H9 (cell line): ENCODE measurements around the gene IFI27L1. TPM values are rescaled to one million over a fixed set of nuclear protein-coding genes. Genes with fewer than 3 reads are reported as not detected.

Experiments
- DNase-seq: peaks from one replicate; pipeline ENCODE4 v3.0.0-alpha.2; 2017
- H2AFZ ChIP-seq: one replicate; pipeline ENCODE4 v1.6.1; 2013; ENCODE audit warnings: mild to moderate bottlenecking, low read length, control low read depth, moderate library complexity
- H2AK5ac ChIP-seq: 2 replicates; pipeline ENCODE4 v1.6.1; 2013; ENCODE audit warnings: low read length, control low read depth, mixed read lengths; ENCODE audit not compliant: insufficient read length
- H2BK120ac ChIP-seq: one replicate; pipeline ENCODE4 v1.6.1; 2013; ENCODE audit warnings: low read depth, mild to moderate bottlenecking, low read length, control low read depth, inconsistent platforms; ENCODE audit not compliant: poor library complexity, severe bottlenecking
- H2BK12ac ChIP-seq: 2 replicates; pipeline ENCODE4 v1.6.1; 2013; ENCODE audit warnings: low read length, control low read depth, mixed read lengths, low read depth; ENCODE audit not compliant: insufficient read length
- H2BK15ac ChIP-seq: 2 replicates; pipeline ENCODE4 v1.6.1; 2013; ENCODE audit warnings: low read depth, low read length, control low read depth
- H2BK20ac ChIP-seq: one replicate; pipeline ENCODE4 v1.6.1; 2013; ENCODE audit warnings: low read depth, mild to moderate bottlenecking, low read length, control low read depth, inconsistent platforms; ENCODE audit not compliant: poor library complexity, severe bottlenecking
- H2BK5ac ChIP-seq: 2 replicates; pipeline ENCODE4 v1.6.1; 2013; ENCODE audit warnings: low read length, control low read depth, mixed read lengths; ENCODE audit not compliant: insufficient read length
- H3K14ac ChIP-seq: 2 replicates; pipeline ENCODE4 v1.6.1; 2013; ENCODE audit warnings: low read length, control low read depth; ENCODE audit not compliant: insufficient read depth
- H3K18ac ChIP-seq: 2 replicates; pipeline ENCODE4 v1.6.1; 2013; ENCODE audit warnings: low read depth, mild to moderate bottlenecking, mixed read lengths, low read length, control low read depth; ENCODE audit not compliant: insufficient read length
- H3K23ac ChIP-seq: 2 replicates; pipeline ENCODE4 v1.6.1; 2013; ENCODE audit warnings: low read length, control low read depth, mixed read lengths, low read depth; ENCODE audit not compliant: insufficient read length
- H3K23me2 ChIP-seq: 2 replicates; pipeline ENCODE4 v1.6.1; 2013; ENCODE audit warnings: low read depth, mild to moderate bottlenecking, mixed read lengths, low read length, control low read depth; ENCODE audit not compliant: insufficient read length, poor library complexity, severe bottlenecking
- H3K27ac ChIP-seq: 2 replicates; pipeline ENCODE4 v1.5.1; 2013; ENCODE audit warnings: low read length, control low read depth, mixed read lengths, low read depth; ENCODE audit not compliant: insufficient read length
- H3K27me3 ChIP-seq: 2 replicates; pipeline ENCODE4 v1.6.1; 2013; ENCODE audit warnings: low read length, control low read depth, inconsistent platforms; ENCODE audit not compliant: insufficient read depth
- H3K4ac ChIP-seq: 2 replicates; pipeline ENCODE4 v1.6.1; 2013; ENCODE audit warnings: low read depth, mild to moderate bottlenecking, control low read depth, inconsistent platforms, low read length, moderate library complexity
- H3K4me1 ChIP-seq: 2 replicates; pipeline ENCODE4 v1.6.1; 2013; ENCODE audit warnings: low read length, control low read depth, inconsistent platforms; ENCODE audit not compliant: insufficient read depth
- H3K4me2 ChIP-seq: 2 replicates; pipeline ENCODE4 v1.6.1; 2013; ENCODE audit warnings: low read length, control low read depth, mixed read lengths; ENCODE audit not compliant: insufficient read length, insufficient read depth
- H3K56ac ChIP-seq: 2 replicates; pipeline ENCODE4 v1.6.1; 2013; ENCODE audit warnings: low read depth, mild to moderate bottlenecking, mixed read lengths, low read length, control low read depth; ENCODE audit not compliant: insufficient read length
- H3K79me1 ChIP-seq: 2 replicates; pipeline ENCODE4 v1.6.1; 2013; ENCODE audit warnings: low read depth, mild to moderate bottlenecking, moderate library complexity, low read length, control low read depth, inconsistent platforms; ENCODE audit not compliant: insufficient read depth, poor library complexity, severe bottlenecking
- H3K79me2 ChIP-seq: 2 replicates; pipeline ENCODE4 v1.6.1; 2013; ENCODE audit warnings: low read length, control low read depth, inconsistent platforms; ENCODE audit not compliant: insufficient read depth
- H3K9ac ChIP-seq: 2 replicates; pipeline ENCODE4 v1.6.1; 2013; ENCODE audit warnings: low read length, control low read depth, mixed read lengths; ENCODE audit not compliant: insufficient read length; ENCODE audit errors: extremely low read depth
- H3K9me3 ChIP-seq: one replicate; pipeline ENCODE4 v1.6.1; 2013; ENCODE audit warnings: low read depth, low read length, inconsistent platforms; ENCODE audit not compliant: control insufficient read depth
- H3T11ph ChIP-seq: one replicate; pipeline ENCODE4 v1.6.1; 2013; ENCODE audit warnings: mild to moderate bottlenecking, low read length, control low read depth, inconsistent platforms
- H4K20me1 ChIP-seq: one replicate; pipeline ENCODE4 v1.6.1; 2013; ENCODE audit not compliant: control insufficient read depth, insufficient read length, insufficient read depth
- H4K5ac ChIP-seq: 2 replicates; pipeline ENCODE4 v1.6.1; 2013; ENCODE audit warnings: low read depth, mild to moderate bottlenecking, mixed read lengths, low read length, control low read depth; ENCODE audit not compliant: insufficient read length
- H4K8ac ChIP-seq: replicated peaks from 2 replicates; pipeline ENCODE4 v1.6.1; 2013; ENCODE audit warnings: low read length, control low read depth, mixed read lengths, low read depth; ENCODE audit not compliant: insufficient read length
- H4K91ac ChIP-seq: 2 replicates; pipeline ENCODE4 v1.6.1; 2013; ENCODE audit warnings: low read depth, mild to moderate bottlenecking, moderate library complexity, mixed read lengths, low read length, control low read depth; ENCODE audit not compliant: insufficient read length
- H3K27ac Mint-ChIP-seq, 3 experiments: 2 replicates in 2 of 3; 3 replicates in 1 of 3; pipeline ENCODE4 v1.8.0; 2020 to 2021; ENCODE audit warnings: mixed read lengths in 3 of 3, mild to moderate bottlenecking in 1 of 3, moderate library complexity in 1 of 3
- H3K27me3 Mint-ChIP-seq: 2 replicates; pipeline ENCODE4 v1.8.0; 2021; ENCODE audit warnings: low read depth, mild to moderate bottlenecking, moderate library complexity, mixed read lengths
- H3K36me3 Mint-ChIP-seq, 3 experiments: 2 replicates in 2 of 3; 3 replicates in 1 of 3; pipeline ENCODE4 v1.8.0; 2020 to 2021; ENCODE audit warnings: low read depth in 3 of 3, mixed read lengths in 3 of 3; ENCODE audit not compliant: insufficient read depth in 1 of 3
- H3K4me1 Mint-ChIP-seq, 2 experiments: 2 replicates each; pipeline ENCODE4 v1.8.0; 2020; ENCODE audit warnings: mixed read lengths in 2 of 2
- H3K4me3 Mint-ChIP-seq, 2 experiments: 2 replicates in 1 of 2; 3 replicates in 1 of 2; pipeline ENCODE4 v1.8.0; 2020 to 2021; ENCODE audit warnings: mild to moderate bottlenecking in 2 of 2, mixed read lengths in 2 of 2, moderate library complexity in 1 of 2
- H3K9me3 Mint-ChIP-seq, 2 experiments: 2 replicates in 1 of 2; 3 replicates in 1 of 2; pipeline ENCODE4 v1.8.0; 2020; ENCODE audit warnings: mild to moderate bottlenecking in 2 of 2, mixed read lengths in 2 of 2, moderate library complexity in 1 of 2
- CTCF ChIP-seq: fragments of 200-600 bp; sonication (generic); conservative IDR thresholded peaks from 3 replicates; pipeline ENCODE4 v1.8.0; 2021; ENCODE audit warnings: antibody characterized with exemption, mild to moderate bottlenecking
- WGBS: extraction: QIAGEN DNeasy Blood & Tissue Kit; methylation state at CpG from one replicate; pipeline ENCODE4 v1.1.7; 2013; ENCODE audit warnings: missing lambda C conversion rate, low lambda C conversion rate, mixed read lengths; ENCODE audit not compliant: insufficient read length; ENCODE audit errors: extremely low coverage; 5-methylcytosine and 5-hydroxymethylcytosine counted together
- total RNA-seq: library from RNA; stranded (reverse); gene quantifications from 2 replicates; pipeline ENCODE4 v1.2.1, GENCODE V29; 2021

Gene IFI27L1
- total RNA-seq, 1 experiment from 2014 or later: 27.4 TPM

GRCh38 chr14:94043756-94044475 lies 37.2 kb upstream of the IFI27L1 start:
- no peaks in the 10 kb centered on the region for H3K9me3 ChIP-seq
- H3K23ac ChIP-seq: no peak overlapping the region
- DNase-seq: no peak
- H2AFZ ChIP-seq: no peak overlapping the region
- H3K56ac ChIP-seq: no peak overlapping the region
- no peak overlapping the region for H3K27ac ChIP-seq
- no peaks in the 10 kb centered on the region for H3K4me1 ChIP-seq
- no peaks in the 10 kb centered on the region for H3K27me3 ChIP-seq
- no peak overlapping the region for H4K5ac ChIP-seq
- no peaks in the 10 kb centered on the region for H3K79me1 ChIP-seq
- no peak overlapping the region for H3K4ac ChIP-seq
- WGBS: no CpG with 5 or more reads among the region's 14 CpGs
- H2AK5ac ChIP-seq: no peak overlapping the region
- peaks cover 4 to 9% of the 10 kb centered on the region in 2 experiments; a peak in 2 of 4 replicates for H3K4me1 Mint-ChIP-seq
- H3K27me3 Mint-ChIP-seq: no peaks in the 10 kb centered on the region
- H4K20me1 ChIP-seq: no peaks in the 10 kb centered on the region
- no peaks in the 10 kb centered on the region for H3K79me2 ChIP-seq
- no peak overlapping the region for H2BK12ac ChIP-seq
- H3K9me3 Mint-ChIP-seq: no peaks in the 10 kb centered on the region
- H3T11ph ChIP-seq: no peak overlapping the region
- no peak overlapping the region; a peak in 1 of 5 replicates for H3K4me3 Mint-ChIP-seq
- no peak overlapping the region for H3K4me2 ChIP-seq
- H3K36me3 Mint-ChIP-seq: peaks cover 0 to 57% (median 44%) of the 10 kb centered on the region in 3 experiments
- no peaks in the 10 kb centered on the region for H3K23me2 ChIP-seq
- no peak overlapping the region for H3K9ac ChIP-seq
- H2BK15ac ChIP-seq: no peak overlapping the region
- H2BK5ac ChIP-seq: no peak overlapping the region
- no peak overlapping the region for H4K8ac ChIP-seq
- no peak overlapping the region for H2BK120ac ChIP-seq
- TF ChIP-seq CTCF: no peak
- H4K91ac ChIP-seq: no peak overlapping the region
- no peak overlapping the region for H2BK20ac ChIP-seq
- no peak overlapping the region for H3K18ac ChIP-seq
- no peak overlapping the region for H3K14ac ChIP-seq
- peak overlapping the region in 1 of 3 experiments; percentile 76; a peak in 2 of 7 replicates for H3K27ac Mint-ChIP-seq
